MM.1S (cell line): ENCODE measurements around the gene ETV6.

Experiments
- CTCF ChIP-seq: fragments of 300-600 bp; sonication (generic); IDR thresholded peaks from 2 replicates; pipeline ENCODE4 v1.5.1; 2016; ENCODE audit warnings: antibody characterized with exemption, low read length, mixed read lengths
- EZH2 ChIP-seq: fragments of 300-600 bp; sonication (generic); optimal IDR thresholded peaks from 2 replicates; pipeline ENCODE3; 2017; ENCODE audit warnings: low read depth, mild to moderate bottlenecking, antibody characterized with exemption, low read length, mixed read lengths

DNA sequence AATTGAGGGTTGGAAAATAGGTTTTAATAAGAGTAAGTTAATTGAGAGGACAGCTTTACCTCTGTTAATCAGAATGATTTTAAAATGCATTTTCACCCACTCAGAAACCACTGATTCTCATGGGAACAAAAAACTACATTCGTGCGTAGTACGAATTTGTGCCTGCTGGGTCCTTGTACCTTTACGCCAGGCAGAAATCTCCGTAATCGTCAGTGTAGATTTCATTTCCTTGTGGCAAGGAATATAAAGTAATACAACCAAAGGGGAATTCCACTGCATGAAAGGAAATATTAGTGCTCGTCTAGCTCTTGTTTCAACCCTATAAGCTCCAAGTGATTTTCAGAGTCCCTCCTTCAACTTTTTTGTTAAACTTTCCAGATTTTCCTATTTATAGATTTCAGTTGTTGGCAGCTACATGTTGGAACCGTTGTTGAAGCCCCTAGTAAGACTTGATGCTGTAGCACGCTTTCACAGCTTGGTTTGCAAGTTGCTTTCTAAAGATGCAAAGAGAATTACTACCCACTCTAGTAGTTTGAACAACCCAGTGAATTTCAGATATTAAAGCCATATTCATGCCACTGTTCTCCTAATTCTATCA, 90.6 kb downstream of the ETV6 start:
- TF ChIP-seq CTCF (no peak), EZH2 (no peak)
